ENCODE measurements around the gene RASSF1.
"Not testable (repeated sequence)": the region's sequence is repeated elsewhere in the genome, so short reads cannot be mapped to it uniquely, and the experiment has no call there.

RASSF1 gene

DNA sequence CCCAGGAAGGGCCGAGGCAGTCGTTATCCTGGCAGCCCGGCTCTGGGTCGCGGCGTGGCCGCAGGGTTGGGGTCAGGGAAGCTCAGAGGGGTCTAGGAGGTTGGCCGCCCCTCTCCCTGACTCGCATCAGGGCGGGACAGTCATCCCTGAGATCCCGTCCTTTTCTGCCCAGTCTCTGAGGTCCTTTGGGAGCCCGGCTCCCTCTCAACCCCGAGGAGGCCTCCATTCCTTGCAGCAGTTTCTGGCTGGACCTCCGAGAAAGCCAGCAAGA lies 18.6 kb downstream of the RASSF1 start:
- no peak overlapping the region for H3K27ac Mint-ChIP-seq
- H3K36me3 Mint-ChIP-seq (ENCODE audit: insufficient read depth): no peaks in the 10 kb centered on the region
- H3K27me3 Mint-ChIP-seq: no peaks in the 10 kb centered on the region
- DNase-seq (no peak), ATAC-seq (replicated peaks) (no peak)
- H3K9me3 Mint-ChIP-seq: no peaks in the 10 kb centered on the region
- H3K4me3 Mint-ChIP-seq: peak overlapping the region; percentile 84 to 85
- peaks cover 22 to 33% of the 10 kb centered on the region in 2 donors for H3K4me1 Mint-ChIP-seq (ENCODE audit: low read depth in 2 of 2)

DNA sequence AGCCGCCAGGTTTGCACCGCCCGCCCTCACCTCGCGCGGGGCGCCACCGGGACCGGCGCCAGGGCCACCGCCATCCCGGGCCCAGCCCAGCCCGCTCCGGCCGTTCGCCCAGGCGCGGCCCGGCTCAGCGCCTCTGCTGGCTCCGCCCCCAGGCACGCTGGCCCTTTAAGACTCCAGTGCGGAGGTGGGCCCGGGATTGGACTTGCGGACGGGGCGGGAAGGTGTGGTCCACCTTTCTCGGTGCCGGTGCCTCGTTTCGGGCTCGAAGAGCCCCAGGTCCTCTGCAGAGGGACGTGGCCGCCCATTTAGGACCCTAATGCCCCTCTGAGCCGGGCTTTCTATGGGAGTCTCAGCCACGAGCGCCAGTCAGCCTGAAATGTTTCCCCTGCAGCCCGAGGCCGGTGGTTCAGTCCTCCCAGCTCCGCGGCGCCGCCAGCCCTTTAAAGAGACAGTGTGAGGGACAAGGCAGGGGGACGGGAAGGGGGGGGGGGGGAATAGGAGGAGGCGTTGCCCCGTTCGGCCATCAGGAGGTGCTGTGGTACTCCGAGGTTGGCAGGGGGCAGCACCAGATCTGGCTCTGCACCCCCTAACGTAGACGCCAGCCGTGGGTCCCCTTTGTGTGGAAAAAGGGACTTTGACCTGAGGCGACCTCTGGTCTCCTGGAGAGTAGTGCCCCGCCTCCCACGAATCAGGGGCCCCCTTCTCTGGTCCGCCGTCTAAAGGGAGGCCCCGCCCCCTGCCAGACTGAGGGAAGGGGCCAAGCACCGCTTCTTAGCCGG lies 19.1 kb downstream of the RASSF1 start:
- Mint-ChIP-seq H3K9me3 (no peaks in the 10 kb centered on the region), H3K27ac (peak overlapping the region; percentile 89 to 93), H3K36me3 (ENCODE audit: insufficient read depth) (no peaks in the 10 kb centered on the region), H3K27me3 (no peaks in the 10 kb centered on the region), H3K4me1 (ENCODE audit: low read depth in 2 of 2) (peaks cover 27 to 38% of the 10 kb centered on the region in 2 donors), H3K4me3 (peak overlapping the region; percentile 84 to 85)
- peak; percentile 58 for ATAC-seq (replicated peaks)
- peak; percentile 66 to 74 (median 69) for DNase-seq

GRCh38 chr3:50320853-50321335 lies 19.7 kb downstream of the RASSF1 start:
- Mint-ChIP-seq H3K9me3 (no peaks in the 10 kb centered on the region), H3K4me3 (peak overlapping the region; percentile 84 to 85), H3K4me1 (ENCODE audit: low read depth in 2 of 2) (peaks cover 32 to 43% of the 10 kb centered on the region in 2 donors), H3K36me3 (ENCODE audit: insufficient read depth) (no peaks in the 10 kb centered on the region), H3K27me3 (no peaks in the 10 kb centered on the region), H3K27ac (peak overlapping the region; percentile 65 to 93)
- DNase-seq (peak in 2 of 3 experiments; percentile 21 to 41), ATAC-seq (replicated peaks) (peak; percentile 29)

DNA sequence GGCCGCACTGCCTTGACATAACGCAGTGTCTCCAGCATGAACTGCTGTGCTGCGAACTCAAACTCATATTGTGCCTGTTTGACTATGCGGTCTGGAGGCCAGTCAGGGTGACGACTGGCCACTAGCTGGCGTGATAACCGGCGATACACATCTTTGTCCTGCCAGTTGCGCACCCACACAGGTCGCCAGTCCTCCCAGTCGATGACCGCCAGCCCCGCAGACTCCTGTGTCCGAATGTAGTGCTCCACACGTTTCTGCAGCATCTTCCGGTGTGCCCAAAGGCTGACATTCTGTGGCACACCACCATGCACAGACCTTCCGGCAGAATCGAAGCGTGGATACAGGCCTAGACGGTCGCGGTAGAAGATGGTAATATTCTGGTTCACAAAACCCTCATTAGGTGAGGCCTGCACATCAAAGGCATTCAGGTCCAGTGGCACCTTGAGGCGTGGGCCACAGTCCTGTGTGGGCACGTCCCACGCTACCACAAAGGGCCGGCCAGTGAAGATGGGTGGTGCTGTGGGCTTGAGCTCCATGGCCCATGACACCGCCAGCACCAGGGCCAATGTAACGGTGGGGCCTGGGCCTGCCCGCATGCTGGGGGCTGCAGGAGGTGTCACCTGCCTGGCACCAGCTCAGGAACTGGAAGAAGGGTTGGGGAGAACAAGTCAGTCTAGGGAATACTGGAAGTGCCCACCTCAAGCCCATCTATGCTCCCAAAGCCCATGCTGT lies 20.6 kb downstream of the RASSF1 start:
- Mint-ChIP-seq H3K4me3 (peak overlapping the region; percentile 84 to 85), H3K4me1 (ENCODE audit: low read depth in 2 of 2) (peaks cover 32 to 45% of the 10 kb centered on the region in 2 donors), H3K27me3 (no peaks in the 10 kb centered on the region), H3K27ac (peak overlapping the region; percentile 65 to 83), H3K36me3 (ENCODE audit: insufficient read depth) (no peaks in the 10 kb centered on the region), H3K9me3 (no peaks in the 10 kb centered on the region)
- no peak for DNase-seq
- ATAC-seq (replicated peaks): no peak

GRCh38 chr3:50319181-50319893 lies 21.3 kb downstream of the RASSF1 start:
- H3K4me3 Mint-ChIP-seq: peak overlapping the region in 1 of 2 donors; percentile 27
- DNase-seq (no peak), ATAC-seq (replicated peaks) (no peak)
- H3K27ac Mint-ChIP-seq: no peak overlapping the region
- peaks cover 28 to 43% of the 10 kb centered on the region in 2 donors for H3K4me1 Mint-ChIP-seq (ENCODE audit: low read depth in 2 of 2)
- no peaks in the 10 kb centered on the region for H3K36me3 Mint-ChIP-seq (ENCODE audit: insufficient read depth)
- H3K9me3 Mint-ChIP-seq: no peaks in the 10 kb centered on the region
- no peaks in the 10 kb centered on the region for H3K27me3 Mint-ChIP-seq

DNA sequence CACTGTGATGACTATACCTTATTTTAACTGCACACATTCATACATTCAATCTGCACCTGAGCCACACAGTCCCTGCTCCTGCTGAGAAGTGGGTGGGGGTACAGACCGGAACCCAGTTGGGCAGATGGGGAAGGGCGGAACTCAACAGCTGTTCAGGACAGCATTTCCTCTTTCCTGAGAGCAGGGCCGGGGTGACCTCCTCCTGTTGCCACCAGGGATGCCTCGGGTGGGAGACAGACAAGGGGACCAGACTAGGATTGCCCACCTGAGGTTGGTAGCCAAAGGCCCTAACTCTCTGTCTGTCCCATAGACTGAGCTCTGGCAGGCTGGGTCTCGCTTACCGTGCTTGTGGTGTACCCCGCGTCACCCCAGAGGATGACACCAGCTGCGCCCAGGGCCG lies 22.0 kb downstream of the RASSF1 start:
- DNase-seq (no peak), ATAC-seq (replicated peaks) (no peak)
- Mint-ChIP-seq H3K9me3 (no peaks in the 10 kb centered on the region), H3K4me3 (peak overlapping the region in 1 of 2 donors; percentile 6), H3K27me3 (no peaks in the 10 kb centered on the region), H3K4me1 (ENCODE audit: low read depth in 2 of 2) (peaks cover 26 to 44% of the 10 kb centered on the region in 2 donors), H3K27ac (no peak overlapping the region), H3K36me3 (ENCODE audit: insufficient read depth) (no peaks in the 10 kb centered on the region)

DNA sequence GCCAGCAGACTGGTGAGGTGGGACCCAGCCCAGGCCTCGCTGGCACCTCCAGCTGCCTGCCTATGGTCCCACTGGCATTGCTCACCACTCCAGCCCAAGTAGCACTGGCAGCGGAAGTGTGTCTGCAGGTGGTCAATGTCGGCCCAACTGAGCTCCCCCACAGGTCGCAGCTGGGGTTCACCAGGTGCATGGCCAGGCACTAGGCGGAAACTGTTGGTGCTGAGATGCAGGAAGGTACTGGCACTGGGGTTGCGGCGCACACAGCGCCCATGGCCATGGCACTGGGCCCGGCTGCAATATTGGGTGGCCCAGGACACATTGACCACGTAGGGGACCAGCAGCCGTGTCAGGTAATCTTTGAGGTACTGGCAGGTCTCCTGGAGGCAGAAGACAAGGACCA lies 22.5 kb downstream of the RASSF1 start:
- no peaks in the 10 kb centered on the region for H3K9me3 Mint-ChIP-seq
- H3K4me1 Mint-ChIP-seq (ENCODE audit: low read depth in 2 of 2): peaks cover 26 to 42% of the 10 kb centered on the region in 2 donors
- ATAC-seq (replicated peaks) (no peak), DNase-seq (no peak)
- no peaks in the 10 kb centered on the region for H3K36me3 Mint-ChIP-seq (ENCODE audit: insufficient read depth)
- peak overlapping the region in 1 of 2 donors; percentile 6 for H3K4me3 Mint-ChIP-seq
- H3K27ac Mint-ChIP-seq: no peak overlapping the region
- H3K27me3 Mint-ChIP-seq: no peaks in the 10 kb centered on the region

DNA sequence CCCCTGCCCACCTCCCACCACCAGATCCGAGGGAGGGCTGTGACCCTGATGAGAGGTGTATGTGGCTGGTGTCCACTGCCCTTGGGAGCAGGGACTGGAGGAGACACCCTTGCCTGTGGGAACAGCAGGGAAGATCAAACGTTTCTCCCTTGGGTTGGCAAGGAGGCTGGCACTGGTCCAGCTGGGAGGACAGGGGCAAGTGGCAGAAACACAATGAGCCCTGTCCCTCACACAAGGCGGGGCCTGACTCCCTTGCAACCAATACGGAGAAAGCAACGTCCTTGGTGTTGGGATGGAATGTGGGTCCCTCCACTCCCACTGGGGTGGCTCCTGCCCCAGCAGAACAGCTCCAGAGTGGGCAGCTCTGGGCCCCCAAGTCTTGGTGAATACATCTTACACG lies 23.3 kb downstream of the RASSF1 start:
- Mint-ChIP-seq H3K4me1 (ENCODE audit: low read depth in 2 of 2) (peaks cover 26 to 42% of the 10 kb centered on the region in 2 donors), H3K27me3 (no peaks in the 10 kb centered on the region), H3K4me3 (peak overlapping the region in 1 of 2 donors; percentile 79), H3K36me3 (ENCODE audit: insufficient read depth) (no peaks in the 10 kb centered on the region), H3K27ac (peak overlapping the region; percentile 90 to 97), H3K9me3 (no peaks in the 10 kb centered on the region)
- no peak for DNase-seq
- ATAC-seq (replicated peaks): no peak

DNA sequence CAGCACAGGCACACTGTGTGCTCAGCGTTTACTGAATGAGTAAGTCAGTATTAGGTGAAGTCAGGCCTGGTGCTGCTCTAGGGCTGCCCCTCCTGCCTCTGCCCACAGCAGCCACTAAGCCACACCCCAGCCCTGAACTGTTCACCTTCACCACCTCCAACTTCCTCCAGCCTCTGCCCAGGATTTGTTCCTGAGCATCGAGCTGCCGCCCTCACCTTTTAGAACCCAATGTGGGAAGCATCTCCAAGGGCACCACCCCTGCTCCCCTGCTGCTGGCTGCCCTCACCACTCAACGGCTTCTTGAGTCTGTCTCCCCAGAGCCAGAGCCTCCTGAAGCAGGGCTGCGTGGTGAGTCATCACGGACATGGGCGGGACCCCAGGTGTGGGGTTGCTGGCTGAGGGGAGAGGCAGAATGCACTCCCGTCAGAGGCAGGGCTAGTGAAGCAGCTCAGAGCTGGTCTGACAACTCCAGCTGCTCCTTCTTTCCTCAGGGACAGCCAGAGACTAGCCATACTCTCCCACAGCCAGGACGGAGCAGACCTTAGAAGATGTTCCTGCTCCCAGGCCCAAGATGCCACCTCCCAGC lies 23.9 kb downstream of the RASSF1 start:
- Mint-ChIP-seq H3K27ac (peak overlapping the region; percentile 90 to 97), H3K27me3 (no peaks in the 10 kb centered on the region), H3K36me3 (ENCODE audit: insufficient read depth) (no peaks in the 10 kb centered on the region), H3K4me1 (ENCODE audit: low read depth in 2 of 2) (peaks cover 26 to 42% of the 10 kb centered on the region in 2 donors), H3K4me3 (peak overlapping the region; percentile 74 to 79), H3K9me3 (no peaks in the 10 kb centered on the region)
- peak; percentile 73 to 79 (median 77) for DNase-seq
- ATAC-seq (replicated peaks): peak; percentile 81

DNA sequence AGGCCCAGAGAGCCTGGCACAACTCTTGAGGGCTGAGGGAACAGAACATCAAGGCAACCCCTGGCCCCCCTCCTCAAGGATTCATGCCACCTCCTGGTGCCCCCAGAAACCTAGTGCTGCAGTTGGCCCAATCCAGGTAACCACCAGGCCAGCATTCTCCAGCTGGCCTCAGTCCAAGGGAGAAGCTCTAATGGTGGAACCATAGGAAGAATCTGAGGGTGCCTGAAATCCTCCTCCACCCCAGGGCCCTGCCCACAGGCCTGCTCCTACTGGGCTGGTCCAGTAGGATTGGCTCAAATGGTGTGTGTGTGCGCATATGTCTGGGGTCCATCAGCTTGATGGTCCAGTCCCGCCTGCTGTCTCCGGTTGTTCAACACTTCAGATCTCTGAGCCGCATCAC lies 25.8 kb downstream of the RASSF1 start:
- no peak for ATAC-seq (replicated peaks)

GRCh38 chr3:50314342-50314741 lies 26.3 kb downstream of the RASSF1 start:
- no peaks in the 10 kb centered on the region for H3K36me3 Mint-ChIP-seq (ENCODE audit: insufficient read depth)
- H3K4me3 Mint-ChIP-seq: no peak overlapping the region
- no peaks in the 10 kb centered on the region for H3K27me3 Mint-ChIP-seq
- peak overlapping the region in 1 of 2 donors; percentile 71 for H3K27ac Mint-ChIP-seq
- no peaks in the 10 kb centered on the region for H3K9me3 Mint-ChIP-seq
- no peak for ATAC-seq (replicated peaks)
- peaks cover 14 to 31% of the 10 kb centered on the region in 2 donors for H3K4me1 Mint-ChIP-seq (ENCODE audit: low read depth in 2 of 2)
- no peak for DNase-seq

More for the DNA sequence above, 25.8 kb downstream of the RASSF1 start:
- H3K4me1 Mint-ChIP-seq (ENCODE audit: low read depth in 2 of 2): peaks cover 16 to 33% of the 10 kb centered on the region in 2 donors
- H3K4me3 Mint-ChIP-seq: no peak overlapping the region
- no peaks in the 10 kb centered on the region for H3K36me3 Mint-ChIP-seq (ENCODE audit: insufficient read depth)
- no peak for DNase-seq
- no peaks in the 10 kb centered on the region for H3K9me3 Mint-ChIP-seq
- H3K27ac Mint-ChIP-seq: peak overlapping the region in 1 of 2 donors; percentile 71
- no peaks in the 10 kb centered on the region for H3K27me3 Mint-ChIP-seq

DNA sequence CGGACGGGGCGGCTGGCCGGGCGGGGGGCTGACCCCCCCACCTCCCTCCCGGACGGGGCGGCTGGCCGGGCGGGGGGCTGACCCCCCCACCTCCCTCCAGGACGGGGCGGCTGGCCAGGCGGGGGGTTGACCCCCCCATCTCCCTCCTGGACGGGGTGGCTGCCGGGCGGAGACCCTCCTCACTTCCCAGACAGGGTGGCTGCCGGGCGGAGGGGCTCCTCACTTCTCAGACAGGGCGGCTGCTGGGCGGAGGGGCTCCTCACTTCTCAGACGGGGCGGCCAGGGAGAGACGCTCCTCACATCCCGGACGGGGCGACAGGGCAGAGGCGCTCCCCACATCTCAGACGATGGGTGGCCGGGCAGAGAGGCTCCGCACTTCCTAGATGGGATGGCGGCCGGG lies 28.6 kb downstream of the RASSF1 start:
- not testable (repeated sequence) for DNase-seq; H3K27me3 Mint-ChIP-seq; H3K9me3 Mint-ChIP-seq; H3K27ac Mint-ChIP-seq; H3K4me3 Mint-ChIP-seq; H3K36me3 Mint-ChIP-seq (ENCODE audit: insufficient read depth); ATAC-seq (replicated peaks)
- H3K4me1 Mint-ChIP-seq (ENCODE audit: low read depth in 2 of 2): peaks cover 10 to 17% of the 10 kb centered on the region in 2 donors

DNA sequence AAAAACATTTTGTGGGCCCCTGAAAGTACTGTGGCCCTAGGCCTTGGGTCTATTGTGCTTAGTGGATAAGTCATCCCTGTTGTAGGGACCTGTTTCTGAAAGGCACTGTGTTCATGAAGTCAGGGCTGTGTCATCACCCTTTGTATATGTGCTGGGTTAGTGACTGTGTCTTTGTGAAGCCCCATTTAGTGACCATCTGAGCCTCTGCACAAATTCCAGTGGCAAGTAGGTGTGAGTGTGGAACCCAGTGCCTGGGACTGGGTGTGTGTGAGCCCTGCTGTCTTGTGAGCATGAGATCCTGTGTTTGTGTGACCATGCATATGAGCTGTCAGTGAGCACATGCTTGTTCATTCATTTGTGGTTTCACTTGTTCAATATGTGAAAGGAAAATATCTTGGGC lies 36.0 kb downstream of the RASSF1 start:
- Mint-ChIP-seq H3K4me1 (ENCODE audit: low read depth in 2 of 2) (peaks cover 9 to 13% of the 10 kb centered on the region in 2 donors), H3K9me3 (no peaks in the 10 kb centered on the region), H3K27me3 (no peaks in the 10 kb centered on the region), H3K27ac (no peak overlapping the region), H3K4me3 (no peak overlapping the region), H3K36me3 (ENCODE audit: insufficient read depth) (no peaks in the 10 kb centered on the region)
- no peak for DNase-seq
- no peak for ATAC-seq (replicated peaks)
